GM12878 (cell line): Measurements from ENCODE around the gene RPAP3. TPM values are rescaled to one million over a fixed set of nuclear protein-coding genes. Genes with fewer than 3 reads are reported as not detected.

Source experiments
- ATAC-seq: fragments of 200-7000 bp; cut with Tn5 transposase; 3 replicates; pipeline ENCODE4 v1.9.1; 2020; ENCODE audit warnings: mild to moderate bottlenecking, moderate library complexity
- BruUV-seq: library from RNA; stranded (reverse); fragments of 400-500 nt; replicated peaks from 2 replicates; lab custom pipeline; 2021; lab: Mats Ljungman, UMichigan
- CTCF ChIA-PET: fragments of 300-600 bp; sonication (Branson Sonifier 250); formaldehyde crosslinking; extraction: SDS; loops from one replicate; lab custom pipeline; 2021; ENCODE audit warnings: inconsistent platforms; lab: Yijun Ruan, JAX
- POLR2A ChIA-PET: fragments of 350-600 bp; formaldehyde crosslinking; extraction: SDS; loops from one replicate; lab custom pipeline; 2021; ENCODE audit warnings: inconsistent platforms; lab: Charles Lee
- RAD21 ChIA-PET: fragments of 300-600 bp; sonication (Branson Sonifier 250); formaldehyde crosslinking; loops from one replicate; lab custom pipeline; 2023; ENCODE audit warnings: antibody characterized with exemption; ENCODE audit not compliant: unreplicated experiment; lab: Charles Lee
- SMC1A ChIA-PET: fragments of 300-600 bp; sonication (Branson Sonifier 250); formaldehyde crosslinking; loops from one replicate; lab custom pipeline; 2023; ENCODE audit not compliant: unreplicated experiment, uncharacterized antibody; lab: Charles Lee
- DNase-seq: peaks from one replicate; pipeline ENCODE4 v3.0.0-alpha.2; 2011; ENCODE audit warnings: low read depth, low spot score
- FAIRE-seq: peaks from 3 replicates; lab custom pipeline; 2011; peaks lifted over from hg19 to GRCh38; lab: Jason Lieb, UNC
- H2AFZ ChIP-seq: 2 replicates; pipeline ENCODE4 v1.6.0; 2011; ENCODE audit warnings: low read depth, low read length, control low read depth; ENCODE audit not compliant: control insufficient read depth
- H3K27ac ChIP-seq: 2 replicates; pipeline ENCODE4 v1.5.1; 2011; ENCODE audit warnings: control low read depth; ENCODE audit not compliant: control insufficient read depth, insufficient read depth
- H3K27me3 ChIP-seq, 2 experiments: replicated peaks in 1 of 2; 2 replicates each; pipeline versions ENCODE4 v1.6.0 to v1.6.1; 2011; ENCODE audit warnings: low read length in 1 of 2; ENCODE audit not compliant: control insufficient read depth in 2 of 2, insufficient read depth in 2 of 2
- H3K36me3 ChIP-seq, 2 experiments: 2 replicates each; pipeline ENCODE4 v1.5.1; 2011; ENCODE audit warnings: low read length in 1 of 2; ENCODE audit not compliant: control insufficient read depth in 2 of 2, insufficient read depth in 2 of 2
- H3K4me1 ChIP-seq: 2 replicates; pipeline ENCODE4 v1.6.1; 2011; ENCODE audit warnings: mild to moderate bottlenecking, low read length, moderate library complexity, mixed read lengths; ENCODE audit not compliant: control insufficient read depth, insufficient read depth
- H3K4me2 ChIP-seq: 2 replicates; pipeline ENCODE4 v1.6.0; 2011; ENCODE audit warnings: control low read depth; ENCODE audit not compliant: control insufficient read depth, insufficient read depth
- H3K4me3 ChIP-seq: fragments of 200-600 bp; sonication (generic); 2 replicates; pipeline ENCODE4 v1.5.1; 2016
- H3K79me2 ChIP-seq: 2 replicates; pipeline ENCODE4 v1.6.0; 2011; ENCODE audit warnings: low read length; ENCODE audit not compliant: control insufficient read depth, insufficient read depth
- H3K9ac ChIP-seq: 2 replicates; pipeline ENCODE4 v1.8.0; 2011; ENCODE audit warnings: low read length, control low read depth, mixed read lengths; ENCODE audit not compliant: control insufficient read depth, insufficient read depth
- H3K9me3 ChIP-seq: replicated peaks from 3 replicates; pipeline ENCODE4 v1.5.1; 2011; ENCODE audit warnings: mild to moderate bottlenecking, low read length; ENCODE audit not compliant: control insufficient read depth, insufficient read depth
- H4K20me1 ChIP-seq: 2 replicates; pipeline ENCODE4 v1.6.0; 2011; ENCODE audit not compliant: control insufficient read depth, insufficient read depth
- EED ChIP-seq: sonication (generic); IDR thresholded peaks from 2 replicates; pipeline ENCODE4 v1.6.1; 2016; ENCODE audit warnings: antibody characterized with exemption, low read depth
- EZH2 ChIP-seq: IDR thresholded peaks from 2 replicates; pipeline ENCODE4 v1.6.1; 2012; ENCODE audit warnings: low read depth, mild to moderate bottlenecking, control low read depth, inconsistent platforms, low read length, borderline replicate concordance; ENCODE audit not compliant: control insufficient read depth
- IKZF2 ChIP-seq, 2 experiments: fragments of 450-650 bp; IDR thresholded peaks; 2 replicates each; pipeline ENCODE4 v1.6.1; 2017; ENCODE audit warnings: mild to moderate bottlenecking in 2 of 2, moderate library complexity in 2 of 2
- IRF5 ChIP-seq: fragments of 450-650 bp; IDR thresholded peaks from 2 replicates; pipeline ENCODE4 v1.6.1; 2017; ENCODE audit warnings: borderline replicate concordance
- MXI1 ChIP-seq: fragments of 150-350 bp; IDR thresholded peaks from 2 replicates; pipeline ENCODE4 v1.6.1; 2011; ENCODE audit warnings: low read depth, mild to moderate bottlenecking, inconsistent platforms, low read length, improper control_type of control experiment
- POLR2AphosphoS5 ChIP-seq: IDR thresholded peaks from 2 replicates; pipeline ENCODE4 v1.6.1; 2011; ENCODE audit warnings: mild to moderate bottlenecking, low read length, inconsistent platforms
- RCOR1 ChIP-seq: conservative IDR thresholded peaks from 2 replicates; pipeline ENCODE4 v1.6.1; 2012; ENCODE audit warnings: low read depth, low read length, improper control_type of control experiment
- REST ChIP-seq: IDR thresholded peaks from 2 replicates; pipeline ENCODE4 v1.6.1; 2012; ENCODE audit warnings: mild to moderate bottlenecking, low read depth, low read length
- SIX5 ChIP-seq: IDR thresholded peaks from 2 replicates; pipeline ENCODE4 v1.6.1; 2011; ENCODE audit warnings: mild to moderate bottlenecking, low read depth, low read length, moderate library complexity; ENCODE audit not compliant: severe bottlenecking
- SRF ChIP-seq, 2 experiments: IDR thresholded peaks; 2 replicates each; pipeline ENCODE4 v1.6.1; 2011; ENCODE audit warnings: low read depth in 2 of 2, low read length in 2 of 2, mild to moderate bottlenecking in 1 of 2, moderate library complexity in 1 of 2
- STAT1 ChIP-seq: fragments of 450-650 bp; conservative IDR thresholded peaks from 2 replicates; pipeline ENCODE4 v1.6.1; 2014; ENCODE audit warnings: antibody characterized with exemption, mild to moderate bottlenecking
- SUPT20H ChIP-seq: IDR thresholded peaks from 2 replicates; pipeline ENCODE4 v1.6.1; 2011; ENCODE audit warnings: low read depth, mild to moderate bottlenecking, low read length, moderate library complexity, borderline replicate concordance; ENCODE audit not compliant: control insufficient read depth
- WGBS: methylation state at CpG from one replicate; pipeline ENCODE4 v1.1.6; 2016; ENCODE audit warnings: low lambda C conversion rate; ENCODE audit not compliant: insufficient replicate concordance, insufficient coverage; ENCODE audit errors: missing lambda C conversion rate; 5-methylcytosine and 5-hydroxymethylcytosine counted together
- in situ Hi-C: fragments of 300-500 bp; cut with MboI; formaldehyde crosslinking; loops from 9 replicates; pipeline ENCODE4 v1.14.3; 2018; ENCODE audit warnings: mixed read lengths
- intact Hi-C: fragments of 100-400 bp; cut with micrococcal nuclease; formaldehyde crosslinking; loops from one replicate; pipeline ENCODE4 v1.14.2; 2022; ENCODE audit not compliant: unreplicated experiment
- polyA plus RNA-seq, 11 experiments: library from polyadenylated mRNA; depleted of rRNA in 4 of 11; unstranded in 6 of 11; stranded (reverse) in 5 of 11; fragments of >200 nt; fragmentation: Nextera tagmentation in 4 of 11; fragmentation: Illumina TruSeq in 1 of 11; extraction: Ambion mirVana in 4 of 11; extraction: Trizol in 1 of 11; gene quantifications; 1 replicate in 1 of 11; 2 replicates in 10 of 11; pipeline versions ENCODE4 v1.2.1 to v1.2.3, GENCODE V29; 2011 to 2016; ENCODE audit warnings: inconsistent platforms in 2 of 11, missing spikeins in 2 of 11, low read depth in 1 of 11
- total RNA-seq, 4 experiments: library from RNA; depleted of rRNA in 3 of 4; stranded (reverse); fragments of >200 nt in 3 of 4; fragmentation: Illumina TruSeq in 1 of 4; extraction: Trizol in 1 of 4; gene quantifications; 2 replicates each; pipeline versions ENCODE4 v1.2.1 to v1.2.3, GENCODE V29; 2013 to 2021

The RPAP3 gene
- total and polyA plus RNA-seq, 10 of the 15 experiments (the other 5 are each of a cell fraction or from before 2014, with no cell fraction given), result 14.1 to 50.6 (median 28.4) TPM

GRCh38 chr12:47748899-47749298 lies 43.1 kb upstream of the RPAP3 start:
- FAIRE-seq, result no peak

GRCh38 chr12:47748507-47748828 lies 42.6 kb upstream of the RPAP3 start:
- no peaks in the 10 kb centered on the region for H4K20me1 ChIP-seq
- intact Hi-C loops (no loop called here), in situ Hi-C loops (no loop called here)
- H3K27me3 ChIP-seq, result no peaks in the 10 kb centered on the region
- H3K4me1 ChIP-seq, result peaks cover 8% of the 10 kb centered on the region
- no peak overlapping the region for H2AFZ ChIP-seq
- H3K79me2 ChIP-seq, result no peaks in the 10 kb centered on the region
- no TSS peak for BruUV-seq
- no peak for DNase-seq
- WGBS, result 100% methylated on average over 1 of the region's 1 CpG
- no peak for FAIRE-seq
- no peak overlapping the region for H3K4me3 ChIP-seq
- no peaks in the 10 kb centered on the region for H3K9me3 ChIP-seq
- H3K27ac ChIP-seq, result no peak overlapping the region
- SMC1A ChIA-PET, result interaction anchor here (0.8 to 10.3 kb wide), 2 partner anchors 10 to 19 kb away, joined by 3 to 277 read pairs; partner anchors contain the start of gene RAPGEF3
- H3K4me2 ChIP-seq, result no peak overlapping the region
- RAD21 ChIA-PET, result interaction anchor here (2.2 kb wide), 1 partner anchor 18 kb away, joined by 6 read pairs; no protein-coding TSS in a partner anchor
- CTCF ChIA-PET, result interaction anchor here (10.0 to 10.4 kb wide), 2 partner anchors 8 to 25 kb away, joined by 507 to 814 read pairs; partner anchors contain the start of genes RAPGEF3 and SLC48A1
- POLR2A ChIA-PET, result no interaction called here
- no peak for ATAC-seq
- no peak overlapping the region for H3K9ac ChIP-seq
- H3K36me3 ChIP-seq, result no peaks in the 10 kb centered on the region
- TF ChIP-seq MXI1 (no peak), EZH2 (no peak), SIX5 (no peak), REST (no peak), SRF (IDR thresholded peaks at IDR 0.05; ENCODE audit: low read depth in 2 of 2, low read length in 2 of 2) (no peak), RCOR1 (no peak)

More at GRCh38 chr12:47748899-47749298, 43.1 kb upstream of the RPAP3 start:
- WGBS, result 74% methylated on average over 2 of the region's 3 CpGs
- Histone ChIP-seq H4K20me1 (no peaks in the 10 kb centered on the region), H2AFZ (no peak overlapping the region), H3K79me2 (no peaks in the 10 kb centered on the region), H3K4me1 (peaks cover 13% of the 10 kb centered on the region), H3K4me2 (no peak overlapping the region), H3K4me3 (no peak overlapping the region), H3K27me3 (no peaks in the 10 kb centered on the region), H3K27ac (no peak overlapping the region), H3K9me3 (no peaks in the 10 kb centered on the region), H3K9ac (no peak overlapping the region), H3K36me3 (no peaks in the 10 kb centered on the region)
- RAD21 ChIA-PET, result interaction anchor here (2.2 kb wide), 1 partner anchor 18 kb away, joined by 6 read pairs; no protein-coding TSS in a partner anchor
- intact Hi-C loops (no loop called here), in situ Hi-C loops (no loop called here)
- no peak for DNase-seq
- ATAC-seq, result no peak
- SMC1A ChIA-PET, result interaction anchor here (0.8 to 10.3 kb wide), 2 partner anchors 9 to 18 kb away, joined by 3 to 277 read pairs; partner anchors contain the start of gene RAPGEF3
- no TSS peak for BruUV-seq
- no peak for TF ChIP-seq SUPT20H
- no peak for TF ChIP-seq STAT1
- TF ChIP-seq IRF5, result no peak
- no peak for TF ChIP-seq EED
- no peak for TF ChIP-seq POLR2AphosphoS5
- TF ChIP-seq IKZF2 (IDR thresholded peaks at IDR 0.05), result no peak
- POLR2A ChIA-PET, result no interaction called here
- CTCF ChIA-PET, result interaction anchor here (10.0 to 10.4 kb wide), 2 partner anchors 8 to 25 kb away, joined by 507 to 814 read pairs; partner anchors contain the start of genes RAPGEF3 and SLC48A1
